ENCODE results near the gene CDS2.

Gene CDS2

DNA sequence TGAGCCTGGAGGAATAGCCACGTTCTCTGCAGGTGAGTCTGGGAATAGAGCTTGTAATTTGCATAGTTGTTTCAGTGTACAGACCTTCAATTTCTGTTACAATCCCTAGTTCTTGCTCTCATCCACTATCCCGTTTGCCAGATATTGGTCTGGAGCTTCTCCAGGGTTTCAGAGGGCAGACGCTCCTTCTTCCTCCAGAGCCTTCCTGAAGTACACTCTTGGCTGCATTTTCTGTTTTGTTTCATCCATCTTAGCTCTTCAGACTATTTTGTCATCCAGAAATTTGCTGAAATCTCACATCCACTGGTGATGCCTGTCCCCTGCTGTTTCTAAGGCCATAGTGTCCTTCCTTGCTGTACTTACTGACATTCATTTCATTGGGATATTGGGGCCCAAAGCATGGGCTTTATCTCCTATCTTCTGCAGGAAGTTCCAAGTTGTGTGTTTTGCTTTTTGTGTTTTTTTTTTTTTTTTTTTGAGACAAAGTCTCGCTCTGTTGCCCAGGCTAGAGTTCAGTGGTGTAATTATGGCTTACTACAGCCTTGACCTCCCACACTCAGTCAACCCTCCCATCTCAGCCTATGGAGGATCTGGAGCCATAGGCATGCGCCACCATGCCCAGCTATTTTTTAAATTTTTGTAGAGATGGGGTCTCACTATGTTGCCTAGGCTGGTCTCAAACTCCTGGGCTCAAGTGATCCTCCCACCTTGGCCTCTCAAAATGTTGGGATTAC lies 18.7 kb downstream of the CDS2 start:
- H3K4me3 ChIP-seq (ENCODE audit: insufficient read length, low read depth) = no peak overlapping the region
- H3K36me3 ChIP-seq (ENCODE audit: insufficient read depth, insufficient read length, low read length) = no peaks in the 10 kb centered on the region
- H3K9ac ChIP-seq (ENCODE audit: insufficient read length, low read depth) = no peak overlapping the region
- no peaks in the 10 kb centered on the region for H3K27me3 ChIP-seq (ENCODE audit: insufficient read depth, insufficient read length)
- DNase-seq (ENCODE audit: low read depth, low spot score) = no peak
- H3K9me3 ChIP-seq (ENCODE audit: insufficient read depth, low read length) = no peaks in the 10 kb centered on the region
- H3K4me1 ChIP-seq (ENCODE audit: insufficient read depth, insufficient read length) = peaks cover 5% of the 10 kb centered on the region
- TF ChIP-seq SUZ12 (IDR thresholded peaks at IDR 0.05; ENCODE audit: extremely low read depth, insufficient read depth, insufficient read length) = no peak
- no peak for TF ChIP-seq YY1 (IDR thresholded peaks at IDR 0.05; ENCODE audit: insufficient read depth, insufficient read length)
- no peak for TF ChIP-seq ZNF274 (IDR thresholded peaks at IDR 0.05; ENCODE audit: low read depth, low read length)

GRCh38 chr20:5146099-5146668 lies 19.4 kb downstream of the CDS2 start:
- H3K4me3 ChIP-seq (ENCODE audit: insufficient read length, low read depth) = no peak overlapping the region
- no peaks in the 10 kb centered on the region for H3K9me3 ChIP-seq (ENCODE audit: insufficient read depth, low read length)
- TF ChIP-seq SUZ12 (IDR thresholded peaks at IDR 0.05; ENCODE audit: extremely low read depth, insufficient read depth, insufficient read length) (no peak), ZNF274 (IDR thresholded peaks at IDR 0.05; ENCODE audit: low read depth, low read length) (no peak), YY1 (IDR thresholded peaks at IDR 0.05; ENCODE audit: insufficient read depth, insufficient read length) (no peak)
- DNase-seq (ENCODE audit: low read depth, low spot score) = no peak
- H3K4me1 ChIP-seq (ENCODE audit: insufficient read depth, insufficient read length) = peaks cover 6% of the 10 kb centered on the region
- no peaks in the 10 kb centered on the region for H3K27me3 ChIP-seq (ENCODE audit: insufficient read depth, insufficient read length)
- H3K9ac ChIP-seq (ENCODE audit: insufficient read length, low read depth) = no peak overlapping the region
- no peaks in the 10 kb centered on the region for H3K36me3 ChIP-seq (ENCODE audit: insufficient read depth, insufficient read length, low read length)

DNA sequence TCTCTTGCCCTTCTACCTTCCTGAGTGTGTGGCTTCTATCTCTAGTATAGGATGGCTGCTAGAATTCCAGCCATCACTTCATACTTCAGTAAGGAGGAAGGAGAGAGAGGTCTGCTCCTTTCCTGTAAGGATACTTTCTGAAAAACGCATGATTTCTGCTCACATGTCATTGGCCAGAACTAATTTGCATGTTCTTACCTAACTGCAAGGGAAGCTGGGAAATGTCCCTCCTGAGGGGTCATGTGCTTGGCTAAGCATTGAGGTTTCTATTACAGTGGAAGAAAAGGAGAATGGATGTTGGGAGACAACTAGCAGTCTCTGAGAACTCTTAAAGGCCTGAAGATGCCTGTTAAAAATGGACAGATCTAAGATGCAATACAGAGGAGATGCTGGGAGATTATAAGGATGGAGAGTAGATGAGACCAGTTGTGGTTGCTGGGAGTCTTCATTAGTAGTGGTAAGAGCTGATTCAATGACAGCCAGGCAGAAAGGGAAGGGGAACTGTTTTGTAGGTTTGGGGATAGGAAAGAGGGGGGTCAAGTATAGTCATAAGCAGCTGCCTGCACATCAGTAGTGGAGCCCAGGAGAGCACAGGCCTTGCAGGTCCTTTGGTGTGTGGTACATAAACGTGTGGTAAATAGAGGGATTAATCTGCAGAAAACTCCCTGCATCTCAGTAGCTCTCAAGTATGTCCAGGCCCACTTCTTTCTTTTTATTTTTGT lies 20.2 kb downstream of the CDS2 start:
- no peak overlapping the region for H3K9ac ChIP-seq (ENCODE audit: insufficient read length, low read depth)
- H3K9me3 ChIP-seq (ENCODE audit: insufficient read depth, low read length) = no peaks in the 10 kb centered on the region
- DNase-seq (ENCODE audit: low read depth, low spot score) = no peak
- H3K4me3 ChIP-seq (ENCODE audit: insufficient read length, low read depth) = no peak overlapping the region
- H3K27me3 ChIP-seq (ENCODE audit: insufficient read depth, insufficient read length) = no peaks in the 10 kb centered on the region
- H3K36me3 ChIP-seq (ENCODE audit: insufficient read depth, insufficient read length, low read length) = no peaks in the 10 kb centered on the region
- TF ChIP-seq SUZ12 (IDR thresholded peaks at IDR 0.05; ENCODE audit: extremely low read depth, insufficient read depth, insufficient read length) (no peak), YY1 (IDR thresholded peaks at IDR 0.05; ENCODE audit: insufficient read depth, insufficient read length) (no peak), ZNF274 (IDR thresholded peaks at IDR 0.05; ENCODE audit: low read depth, low read length) (no peak)
- H3K4me1 ChIP-seq (ENCODE audit: insufficient read depth, insufficient read length) = peaks cover 6% of the 10 kb centered on the region

DNA sequence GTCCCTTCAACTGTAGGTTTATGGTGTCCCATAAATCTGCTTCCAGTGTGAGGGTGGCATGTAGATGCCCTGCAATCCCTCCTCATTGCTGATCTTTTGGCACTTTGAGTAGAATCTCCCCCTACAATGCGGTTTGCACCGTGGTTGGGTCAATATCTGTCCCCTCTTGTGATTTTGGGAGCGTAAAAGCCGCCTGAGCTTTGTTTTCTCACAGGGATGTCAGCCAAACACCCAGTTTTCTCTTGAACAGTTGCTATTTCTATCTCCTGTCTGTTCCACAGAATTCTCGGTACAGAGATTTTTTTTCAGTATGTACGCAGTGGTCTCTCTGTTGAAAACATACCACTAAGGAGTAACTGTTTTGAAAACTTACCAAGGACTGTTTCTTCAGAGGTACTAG lies 21.8 kb downstream of the CDS2 start:
- Histone ChIP-seq H3K9ac (ENCODE audit: insufficient read length, low read depth) (no peak overlapping the region), H3K4me1 (ENCODE audit: insufficient read depth, insufficient read length) (peaks cover 6% of the 10 kb centered on the region), H3K4me3 (ENCODE audit: insufficient read length, low read depth) (no peak overlapping the region), H3K36me3 (ENCODE audit: insufficient read depth, insufficient read length, low read length) (no peaks in the 10 kb centered on the region), H3K9me3 (ENCODE audit: insufficient read depth, low read length) (no peaks in the 10 kb centered on the region), H3K27me3 (ENCODE audit: insufficient read depth, insufficient read length) (no peaks in the 10 kb centered on the region)
- TF ChIP-seq SUZ12 (IDR thresholded peaks at IDR 0.05; ENCODE audit: extremely low read depth, insufficient read depth, insufficient read length) (no peak), ZNF274 (IDR thresholded peaks at IDR 0.05; ENCODE audit: low read depth, low read length) (no peak), YY1 (IDR thresholded peaks at IDR 0.05; ENCODE audit: insufficient read depth, insufficient read length) (no peak)
- DNase-seq (ENCODE audit: low read depth, low spot score) = no peak

GRCh38 chr20:5149892-5150225 lies 23.1 kb downstream of the CDS2 start:
- peaks cover 6% of the 10 kb centered on the region for H3K4me1 ChIP-seq (ENCODE audit: insufficient read depth, insufficient read length)
- no peak overlapping the region for H3K9ac ChIP-seq (ENCODE audit: insufficient read length, low read depth)
- H3K4me3 ChIP-seq (ENCODE audit: insufficient read length, low read depth) = no peak overlapping the region
- H3K27me3 ChIP-seq (ENCODE audit: insufficient read depth, insufficient read length) = no peaks in the 10 kb centered on the region
- no peaks in the 10 kb centered on the region for H3K36me3 ChIP-seq (ENCODE audit: insufficient read depth, insufficient read length, low read length)
- no peak for DNase-seq (ENCODE audit: low read depth, low spot score)
- TF ChIP-seq ZNF274 (IDR thresholded peaks at IDR 0.05; ENCODE audit: low read depth, low read length) (no peak), SUZ12 (IDR thresholded peaks at IDR 0.05; ENCODE audit: extremely low read depth, insufficient read depth, insufficient read length) (no peak), YY1 (IDR thresholded peaks at IDR 0.05; ENCODE audit: insufficient read depth, insufficient read length) (no peak)
- no peaks in the 10 kb centered on the region for H3K9me3 ChIP-seq (ENCODE audit: insufficient read depth, low read length)

- H3K4me3 ChIP-seq (ENCODE audit: insufficient read length, low read depth) = no peak overlapping the region
- no peaks in the 10 kb centered on the region for H3K36me3 ChIP-seq (ENCODE audit: insufficient read depth, insufficient read length, low read length)
- H3K9me3 ChIP-seq (ENCODE audit: insufficient read depth, low read length) = no peaks in the 10 kb centered on the region
- H3K9ac ChIP-seq (ENCODE audit: insufficient read length, low read depth) = no peak overlapping the region
- peaks cover 6% of the 10 kb centered on the region for H3K4me1 ChIP-seq (ENCODE audit: insufficient read depth, insufficient read length)
- TF ChIP-seq SUZ12 (IDR thresholded peaks at IDR 0.05; ENCODE audit: extremely low read depth, insufficient read depth, insufficient read length) (no peak), YY1 (IDR thresholded peaks at IDR 0.05; ENCODE audit: insufficient read depth, insufficient read length) (no peak)
- no peak for DNase-seq (ENCODE audit: low read depth, low spot score)
- no peaks in the 10 kb centered on the region for H3K27me3 ChIP-seq (ENCODE audit: insufficient read depth, insufficient read length)
These were observed 23.6 kb downstream of the CDS2 start for GRCh38 chr20:5150226-5151076.

- Histone ChIP-seq H3K27me3 (ENCODE audit: insufficient read depth, insufficient read length) (no peaks in the 10 kb centered on the region), H3K9me3 (ENCODE audit: insufficient read depth, low read length) (no peaks in the 10 kb centered on the region), H3K4me1 (ENCODE audit: insufficient read depth, insufficient read length) (peaks cover 6% of the 10 kb centered on the region), H3K9ac (ENCODE audit: insufficient read length, low read depth) (no peak overlapping the region), H3K4me3 (ENCODE audit: insufficient read length, low read depth) (no peak overlapping the region), H3K36me3 (ENCODE audit: insufficient read depth, insufficient read length, low read length) (no peaks in the 10 kb centered on the region)
- no peak for DNase-seq (ENCODE audit: low read depth, low spot score)
- no peak for TF ChIP-seq YY1 (IDR thresholded peaks at IDR 0.05; ENCODE audit: insufficient read depth, insufficient read length)
- TF ChIP-seq ZNF274 (IDR thresholded peaks at IDR 0.05; ENCODE audit: low read depth, low read length) = no peak
- TF ChIP-seq SUZ12 (IDR thresholded peaks at IDR 0.05; ENCODE audit: extremely low read depth, insufficient read depth, insufficient read length) = no peak
These were observed 26.3 kb downstream of the CDS2 start for GRCh38 chr20:5153152-5153467.

Data from NT2/D1 (cell line).